ENCODE measurements around the gene KHDC4.

- TF ChIP-seq CTCF (IDR thresholded peaks at IDR 0.05; ENCODE audit: low read depth, low read length) (no peak), POLR2A (IDR thresholded peaks at IDR 0.05; ENCODE audit: extremely low read depth, insufficient read length) (no peak), MAX (IDR thresholded peaks at IDR 0.05; ENCODE audit: low read depth, low read length) (peak; percentile 97)
Observed at GRCh38 chr1:155970531-155971167, 36.4 kb upstream of the KHDC4 start.
